ENCODE measurements around the gene PADI2. TPM values are rescaled to one million over a fixed set of nuclear protein-coding genes. Genes with fewer than 3 reads are reported as not detected.
A peak's percentile ranks its signal among the peaks of the same experiment; 100 is the strongest.
"Not testable (repeated sequence)": the region's sequence is repeated elsewhere in the genome, so short reads cannot be mapped to it uniquely, and the experiment has no call there.

The PADI2 gene
- polyA plus RNA-seq, 1 donor: 111 TPM

GRCh38 chr1:17082761-17083160 lies 36.5 kb downstream of the PADI2 start:
- DNase-seq (ENCODE audit: low read depth): no peak

- DNase-seq (ENCODE audit: low read depth): no peak
These were observed 37.8 kb downstream of the PADI2 start for GRCh38 chr1:17081439-17081838.

- no peak for DNase-seq (ENCODE audit: low read depth)
These were observed 38.4 kb downstream of the PADI2 start for GRCh38 chr1:17080880-17081279.

- DNase-seq (ENCODE audit: low read depth): no peak
These were observed 39.0 kb downstream of the PADI2 start for GRCh38 chr1:17080085-17080759.

- no peak for DNase-seq (ENCODE audit: low read depth)
These were observed 40.0 kb downstream of the PADI2 start for GRCh38 chr1:17078991-17079868.

- no peak for DNase-seq (ENCODE audit: low read depth)
These were observed 43.6 kb downstream of the PADI2 start for GRCh38 chr1:17075470-17076255.

GRCh38 chr1:17071794-17072193 lies 47.5 kb downstream of the PADI2 start:
- DNase-seq (ENCODE audit: low read depth): no peak

GRCh38 chr1:17070163-17070525 lies 49.1 kb downstream of the PADI2 start:
- DNase-seq (ENCODE audit: low read depth): no peak

- no peak for DNase-seq (ENCODE audit: low read depth)
These were observed 49.6 kb downstream of the PADI2 start for GRCh38 chr1:17069452-17070162.

- DNase-seq (ENCODE audit: low read depth): no peak
These were observed 50.5 kb downstream of the PADI2 start for GRCh38 chr1:17068789-17069188.

- DNase-seq (ENCODE audit: low read depth): no peak
These were observed 51.6 kb downstream of the PADI2 start for GRCh38 chr1:17067465-17068240.

GRCh38 chr1:17067069-17067426 lies 52.2 kb downstream of the PADI2 start:
- DNase-seq (ENCODE audit: low read depth): no peak

GRCh38 chr1:17066361-17067068 lies 52.7 kb downstream of the PADI2 start:
- DNase-seq (ENCODE audit: low read depth): no peak

GRCh38 chr1:17065666-17066065 lies 53.6 kb downstream of the PADI2 start:
- DNase-seq (ENCODE audit: low read depth): no peak

- not testable (repeated sequence) for DNase-seq (ENCODE audit: low read depth)
These were observed 56.5 kb downstream of the PADI2 start for GRCh38 chr1:17062751-17063150.

- DNase-seq (ENCODE audit: low read depth): no peak
These were observed 57.4 kb downstream of the PADI2 start for GRCh38 chr1:17061892-17062291.

GRCh38 chr1:17061486-17061885 lies 57.8 kb downstream of the PADI2 start:
- DNase-seq (ENCODE audit: low read depth): no peak

GRCh38 chr1:17060306-17060749 lies 58.9 kb downstream of the PADI2 start:
- DNase-seq (ENCODE audit: low read depth): no peak

- peak; percentile 39 for DNase-seq (ENCODE audit: low read depth)
These were observed 59.6 kb downstream of the PADI2 start for GRCh38 chr1:17059391-17060305.
